ENCODE data around the gene NCAPD3. TPM values are rescaled to one million over a fixed set of nuclear protein-coding genes. Genes with fewer than 3 reads are reported as not detected.

Gene NCAPD3
- total and polyA plus RNA-seq, 2 donors (not counting 3 experiments of a cell fraction or from before 2014, with no cell fraction given): 22.6 to 43.8 TPM

GRCh38 chr11:134231958-134232659 lies 8.3 kb upstream of the NCAPD3 start:
- H3K4me3 ChIP-seq (replicated peaks in 1 of 3; ENCODE audit: insufficient read depth in 1 of 3, low read depth in 1 of 3, low read length in 3 of 3): no peak overlapping the region
- BruUV-seq (replicated peaks): no TSS peak
- intact Hi-C loops (cut with micrococcal nuclease): no loop called here
- H3K27me3 ChIP-seq (ENCODE audit: control insufficient read depth in 2 of 2, insufficient read depth in 2 of 2, low read length in 2 of 2): no peaks in the 10 kb centered on the region
- H3K27ac ChIP-seq (ENCODE audit: insufficient read depth, low read depth, low read length): no peak overlapping the region
- TF ChIP-seq MAX (IDR thresholded peaks at IDR 0.05; ENCODE audit: insufficient read depth, insufficient read length): no peak
- TF ChIP-seq FOS (IDR thresholded peaks at IDR 0.05; ENCODE audit: borderline replicate concordance, insufficient read depth, low read length): no peak
- TF ChIP-seq EZH2 (IDR thresholded peaks at IDR 0.05; ENCODE audit: borderline replicate concordance, low read depth, low read length, severe bottlenecking): no peak
- no peak for TF ChIP-seq JUN (IDR thresholded peaks at IDR 0.05; ENCODE audit: borderline replicate concordance, insufficient read depth, insufficient read length, low read depth)
- no peak for TF ChIP-seq POLR2AphosphoS5 (IDR thresholded peaks at IDR 0.05; ENCODE audit: insufficient read depth, low read depth, low read length)
- no peak for TF ChIP-seq MYC (IDR thresholded peaks at IDR 0.05; ENCODE audit: low read depth, low read length)
- TF ChIP-seq GATA2 (IDR thresholded peaks at IDR 0.05; ENCODE audit: insufficient read depth, insufficient read length, low read depth, low read length): no peak
- no peak for TF ChIP-seq POLR2A (IDR thresholded peaks at IDR 0.05; ENCODE audit: low read depth, low read length)
- TF ChIP-seq, protein P1, sequence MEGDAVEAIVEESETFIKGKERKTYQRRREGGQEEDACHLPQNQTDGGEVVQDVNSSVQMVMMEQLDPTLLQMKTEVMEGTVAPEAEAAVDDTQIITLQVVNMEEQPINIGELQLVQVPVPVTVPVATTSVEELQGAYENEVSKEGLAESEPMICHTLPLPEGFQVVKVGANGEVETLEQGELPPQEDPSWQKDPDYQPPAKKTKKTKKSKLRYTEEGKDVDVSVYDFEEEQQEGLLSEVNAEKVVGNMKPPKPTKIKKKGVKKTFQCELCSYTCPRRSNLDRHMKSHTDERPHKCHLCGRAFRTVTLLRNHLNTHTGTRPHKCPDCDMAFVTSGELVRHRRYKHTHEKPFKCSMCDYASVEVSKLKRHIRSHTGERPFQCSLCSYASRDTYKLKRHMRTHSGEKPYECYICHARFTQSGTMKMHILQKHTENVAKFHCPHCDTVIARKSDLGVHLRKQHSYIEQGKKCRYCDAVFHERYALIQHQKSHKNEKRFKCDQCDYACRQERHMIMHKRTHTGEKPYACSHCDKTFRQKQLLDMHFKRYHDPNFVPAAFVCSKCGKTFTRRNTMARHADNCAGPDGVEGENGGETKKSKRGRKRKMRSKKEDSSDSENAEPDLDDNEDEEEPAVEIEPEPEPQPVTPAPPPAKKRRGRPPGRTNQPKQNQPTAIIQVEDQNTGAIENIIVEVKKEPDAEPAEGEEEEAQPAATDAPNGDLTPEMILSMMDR (IDR thresholded peaks at IDR 0.05; ENCODE audit: extremely low read depth in 1 of 2, insufficient read depth in 1 of 2, low read depth in 1 of 2, low read length in 2 of 2): no peak
- DNase-seq (ENCODE audit: low read depth, low spot score) (no peak), FAIRE-seq (peak; percentile 55)
- CTCF ChIA-PET: interaction anchor here (1.4 kb wide), 1 partner anchor 12 kb away, joined by 4 read pairs; no protein-coding TSS in a partner anchor
- POLR2A ChIA-PET: no interaction called here
- H3K79me2 ChIP-seq (ENCODE audit: control insufficient read depth, insufficient read depth, low read length): peaks cover 48% of the 10 kb centered on the region
- H3K9me1 ChIP-seq (replicated peaks; ENCODE audit: control insufficient read depth, extremely low read depth, insufficient read depth, low read length): no peaks in the 10 kb centered on the region
- H3K9me3 ChIP-seq (replicated peaks; ENCODE audit: control insufficient read depth, insufficient read depth, low read length): no peaks in the 10 kb centered on the region
- no peak overlapping the region for H3K9ac ChIP-seq (replicated peaks; ENCODE audit: extremely low read depth, insufficient read depth, low read length)
- H4K20me1 ChIP-seq (replicated peaks; ENCODE audit: control insufficient read depth, extremely low read depth, insufficient read depth, low read length): no peaks in the 10 kb centered on the region
- H3K4me1 ChIP-seq (ENCODE audit: control insufficient read depth, extremely low read depth, insufficient read depth, low read length): peaks cover 23% of the 10 kb centered on the region
- peaks cover 0 to 5% of the 10 kb centered on the region in 2 experiments for H3K36me3 ChIP-seq (ENCODE audit: control insufficient read depth in 2 of 2, extremely low read depth in 1 of 2, insufficient read depth in 2 of 2, low read length in 2 of 2)
- H2AFZ ChIP-seq (ENCODE audit: low read depth, low read length): no peak overlapping the region
- dilution Hi-C loops (cut with MboI; ENCODE audit: extremely low pct_ligation_motif_present, low sequenced_read_pairs): no loop called here
- no peak overlapping the region for H3K4me2 ChIP-seq (ENCODE audit: insufficient read depth, low read length)
